C4-2B (cell line): ENCODE measurements around the gene MYH6.

Source experiments
- H3K27ac ChIP-seq: fragments of 450-650 bp; 2 replicates; pipeline ENCODE4 v1.5.1; 2017
- ZFX ChIP-seq: fragments of 450-650 bp; IDR thresholded peaks from 2 replicates; pipeline ENCODE4 v1.6.1; 2017
- TF ChIP-seq, protein P1 (sequence below): fragments of 450-650 bp; conservative IDR thresholded peaks from 2 replicates; pipeline ENCODE4 v1.5.1; 2017; ENCODE audit warnings: mild to moderate bottlenecking

MYH6 gene

DNA sequence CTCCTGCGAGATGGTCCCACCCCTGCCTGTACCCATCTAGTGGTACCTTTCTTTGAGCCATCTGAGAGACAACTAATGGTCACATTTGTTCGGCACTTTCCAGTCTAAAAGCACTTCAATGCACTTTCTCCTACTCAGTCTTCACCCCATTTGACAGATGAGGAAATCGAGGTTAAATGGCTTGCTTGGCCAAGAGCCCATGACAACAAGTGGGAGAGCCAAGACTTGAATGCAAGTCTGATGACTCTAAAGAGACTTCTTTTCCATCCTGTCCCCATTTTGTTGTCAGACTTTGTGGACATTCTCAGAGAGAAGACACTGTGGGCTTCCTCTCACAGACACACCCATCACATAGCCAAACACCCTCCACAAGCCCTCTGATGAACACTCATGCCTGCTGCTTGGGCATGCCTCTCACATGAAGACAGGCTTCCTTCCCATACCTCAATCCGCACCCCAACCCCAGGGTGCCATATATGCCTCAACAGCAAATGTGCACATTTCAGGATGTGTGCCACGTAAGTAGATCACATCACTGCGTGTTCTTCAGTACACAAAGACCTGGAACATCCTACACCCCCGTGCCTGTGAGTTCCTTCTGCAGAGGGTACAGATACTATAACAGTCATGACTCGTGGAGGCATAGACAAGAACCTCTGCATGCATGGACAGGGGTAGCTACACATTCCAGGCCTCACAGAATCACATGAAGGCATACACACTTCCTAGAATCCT, 26.6 kb upstream of the MYH6 start:
- no peak overlapping the region for H3K27ac ChIP-seq
- TF ChIP-seq ZFX = no peak

DNA sequence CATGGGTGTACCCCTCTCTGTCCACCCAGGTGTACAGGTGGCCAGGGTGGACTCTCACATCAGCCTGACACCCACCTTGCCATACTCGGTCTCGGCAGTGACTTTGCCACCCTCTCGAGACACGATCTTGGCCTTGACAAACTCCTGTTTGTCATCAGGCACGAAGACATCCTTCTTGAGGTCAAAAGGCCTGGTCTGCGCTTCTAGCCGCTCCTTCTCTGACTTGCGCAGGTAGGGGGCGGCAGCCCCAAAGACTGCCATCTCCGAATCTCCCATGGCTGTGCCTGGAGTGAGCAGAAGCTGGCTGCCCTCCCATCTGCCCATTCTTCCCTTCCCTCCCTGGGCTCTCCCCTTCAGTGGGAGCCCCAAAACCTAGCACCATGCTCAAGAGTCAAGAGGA, 25.4 kb upstream of the MYH6 start:
- no peak overlapping the region for H3K27ac ChIP-seq
- TF ChIP-seq, protein P1, sequence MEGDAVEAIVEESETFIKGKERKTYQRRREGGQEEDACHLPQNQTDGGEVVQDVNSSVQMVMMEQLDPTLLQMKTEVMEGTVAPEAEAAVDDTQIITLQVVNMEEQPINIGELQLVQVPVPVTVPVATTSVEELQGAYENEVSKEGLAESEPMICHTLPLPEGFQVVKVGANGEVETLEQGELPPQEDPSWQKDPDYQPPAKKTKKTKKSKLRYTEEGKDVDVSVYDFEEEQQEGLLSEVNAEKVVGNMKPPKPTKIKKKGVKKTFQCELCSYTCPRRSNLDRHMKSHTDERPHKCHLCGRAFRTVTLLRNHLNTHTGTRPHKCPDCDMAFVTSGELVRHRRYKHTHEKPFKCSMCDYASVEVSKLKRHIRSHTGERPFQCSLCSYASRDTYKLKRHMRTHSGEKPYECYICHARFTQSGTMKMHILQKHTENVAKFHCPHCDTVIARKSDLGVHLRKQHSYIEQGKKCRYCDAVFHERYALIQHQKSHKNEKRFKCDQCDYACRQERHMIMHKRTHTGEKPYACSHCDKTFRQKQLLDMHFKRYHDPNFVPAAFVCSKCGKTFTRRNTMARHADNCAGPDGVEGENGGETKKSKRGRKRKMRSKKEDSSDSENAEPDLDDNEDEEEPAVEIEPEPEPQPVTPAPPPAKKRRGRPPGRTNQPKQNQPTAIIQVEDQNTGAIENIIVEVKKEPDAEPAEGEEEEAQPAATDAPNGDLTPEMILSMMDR = no peak
- TF ChIP-seq ZFX = no peak

DNA sequence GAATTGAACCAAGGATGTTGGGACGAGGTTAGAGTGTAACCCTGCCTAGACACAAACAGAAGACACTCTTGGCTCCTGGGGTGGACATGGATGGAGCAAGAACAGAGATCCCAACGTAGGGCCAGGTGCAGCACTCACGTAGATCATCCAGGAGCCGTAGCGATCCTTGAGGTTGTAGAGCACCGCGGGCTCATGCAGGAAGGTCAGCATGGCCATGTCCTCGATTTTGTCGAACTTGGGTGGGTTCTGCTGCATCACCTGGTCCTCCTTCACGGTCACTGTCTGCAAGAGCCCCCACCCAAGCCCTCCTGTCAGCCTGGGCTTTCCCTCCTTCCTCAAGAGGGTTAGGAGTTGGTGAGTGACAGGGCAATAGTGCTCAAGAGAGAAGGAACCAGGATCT, 24.9 kb upstream of the MYH6 start:
- H3K27ac ChIP-seq = no peak overlapping the region
- TF ChIP-seq, protein P1 = no peak
- no peak for TF ChIP-seq ZFX

DNA sequence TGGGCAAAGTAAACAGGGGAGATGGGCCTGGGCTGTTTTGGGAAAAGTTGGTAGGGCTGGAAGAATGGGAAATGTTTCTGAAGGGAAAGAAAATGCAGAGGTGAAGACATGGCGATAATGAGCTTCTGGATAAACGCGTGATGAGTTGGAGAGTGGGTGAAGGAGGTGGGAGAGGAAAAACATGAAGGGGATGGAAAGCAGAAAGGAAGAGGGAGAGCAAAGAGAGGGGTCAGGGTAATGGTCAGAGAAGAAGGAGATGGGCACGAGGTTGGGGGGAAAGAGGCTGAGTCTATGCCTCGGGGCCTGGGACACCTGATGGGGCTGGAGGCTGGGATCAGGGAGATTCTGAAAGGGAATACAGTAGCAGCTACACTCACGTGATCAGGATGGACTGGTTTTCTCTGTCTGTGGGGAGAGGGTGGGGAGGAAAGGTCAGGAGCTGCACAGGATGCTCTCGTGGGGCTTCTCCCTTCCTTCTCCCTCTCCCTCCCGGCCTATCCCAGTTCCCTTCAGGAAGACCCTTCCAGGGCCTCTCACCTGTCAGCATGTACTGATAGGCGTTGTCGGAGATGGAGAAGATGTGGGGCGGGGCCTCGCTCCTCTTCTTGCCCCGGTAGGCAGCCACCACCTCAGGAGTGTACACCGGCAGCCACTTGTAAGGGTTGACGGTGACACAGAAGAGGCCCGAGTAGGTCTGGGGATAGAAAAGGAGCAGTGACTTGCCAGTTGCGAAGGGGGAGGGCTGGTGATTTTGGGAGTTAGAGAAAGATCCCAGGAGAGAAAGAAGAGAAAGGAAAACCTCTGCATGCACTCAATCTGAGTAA, 24.2 kb upstream of the MYH6 start:
- no peak overlapping the region for H3K27ac ChIP-seq
- TF ChIP-seq ZFX = no peak

DNA sequence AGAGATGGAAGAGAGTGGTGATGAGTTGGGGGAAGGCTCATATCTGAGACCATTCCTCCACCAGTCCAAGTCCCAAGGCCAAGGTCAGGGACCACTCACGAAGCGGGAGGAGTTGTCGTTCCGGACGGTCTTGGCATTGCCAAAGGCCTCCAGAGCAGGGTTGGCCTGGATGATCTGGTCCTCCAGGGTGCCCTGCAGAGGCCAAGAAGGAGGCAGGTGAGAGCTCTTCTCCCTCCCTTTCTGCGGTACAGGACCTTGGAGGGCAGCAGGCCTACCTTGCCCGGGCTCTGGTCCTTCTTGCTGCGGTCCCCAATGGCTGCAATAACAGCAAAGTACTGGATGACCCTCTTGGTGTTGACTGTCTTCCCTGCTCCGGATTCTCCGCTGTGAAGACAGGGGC, 23.4 kb upstream of the MYH6 start:
- TF ChIP-seq ZFX = no peak
- TF ChIP-seq, protein P1 = no peak

DNA sequence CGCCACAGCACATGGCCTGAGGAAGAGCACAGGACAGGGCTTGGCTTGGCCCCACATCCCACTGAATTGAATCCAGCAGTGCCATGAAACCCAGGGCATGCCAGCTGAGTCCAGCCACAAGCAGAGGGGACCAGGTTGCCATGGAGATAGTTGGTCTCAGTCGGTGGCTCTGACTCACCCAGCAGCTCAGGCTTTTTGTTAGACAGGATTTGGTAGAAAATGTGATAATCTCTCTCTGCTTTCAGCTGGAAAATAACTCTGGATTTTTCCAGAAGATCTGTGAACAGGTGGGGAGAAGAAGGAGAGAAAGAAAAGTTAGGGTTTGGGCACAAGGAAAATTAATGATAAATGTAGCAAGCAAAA, 22.6 kb upstream of the MYH6 start:
- H3K27ac ChIP-seq = no peak overlapping the region
- TF ChIP-seq, protein P1 = no peak
- TF ChIP-seq ZFX = no peak

More for the DNA sequence above, 23.4 kb upstream of the MYH6 start:
- H3K27ac ChIP-seq = no peak overlapping the region

DNA sequence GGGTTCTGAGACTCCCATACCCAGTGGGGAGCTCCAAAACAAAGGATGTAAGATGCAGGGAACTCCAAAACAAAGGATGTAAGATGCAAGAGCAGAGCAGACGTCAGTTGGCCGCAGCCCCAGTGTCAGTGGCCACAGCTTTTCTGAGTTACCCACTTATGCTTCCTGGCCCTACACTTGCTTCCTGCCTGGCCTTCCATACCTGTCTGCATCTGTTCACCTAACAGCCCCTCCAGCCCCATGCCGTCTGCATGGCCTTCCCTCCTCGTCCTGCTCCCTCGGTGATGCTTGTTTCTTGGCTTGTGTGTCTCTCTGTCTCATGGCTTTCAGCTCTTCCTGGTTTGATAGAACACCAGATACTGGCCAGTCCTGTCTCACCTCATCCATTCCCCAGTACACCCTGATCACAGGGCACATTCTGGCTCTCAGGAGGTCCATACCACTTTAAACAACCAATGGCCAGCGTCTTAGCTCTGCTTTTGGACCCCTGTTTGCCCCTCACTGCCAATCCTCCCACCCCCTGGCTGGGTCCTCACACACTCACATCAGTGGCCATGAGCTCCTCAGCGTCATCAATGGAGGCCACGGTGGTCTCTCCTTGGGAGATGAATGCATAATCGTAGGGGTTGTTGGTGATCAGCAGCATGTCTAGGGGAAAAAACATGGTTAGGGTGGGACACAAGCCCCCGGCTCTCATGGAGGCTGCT, 22.1 kb upstream of the MYH6 start:
- H3K27ac ChIP-seq = no peak overlapping the region
- TF ChIP-seq, protein P1 = no peak
- no peak for TF ChIP-seq ZFX
